ENCODE data around the gene PITPNM1. TPM values are rescaled to one million over a fixed set of nuclear protein-coding genes. Genes with fewer than 3 reads are reported as not detected.

The PITPNM1 gene
- total RNA-seq, 1 donor from 2014 or later: 36.6 TPM

- intact Hi-C loops (cut with micrococcal nuclease): loop anchor here (10.0 kb wide), 1 partner anchor 114 kb away; the partner anchor contains the start of gene RAD9A
- peaks cover 17% of the 10 kb centered on the region for H3K27me3 ChIP-seq (ENCODE audit: low read depth)
- DNase-seq: peak; percentile 99
- H3K27ac ChIP-seq (replicated peaks): peak overlapping the region; percentile 100
- peak overlapping the region; percentile 97 for H3K4me3 ChIP-seq
- H3K4me1 ChIP-seq: peaks cover 52% of the 10 kb centered on the region
- no peaks in the 10 kb centered on the region for H3K9me3 ChIP-seq (replicated peaks)
- TF ChIP-seq CTCF (IDR thresholded peaks at IDR 0.05; ENCODE audit: borderline replicate concordance): no peak
- H3K36me3 ChIP-seq: peaks cover 8% of the 10 kb centered on the region
Measured at GRCh38 chr11:67508486-67509121, 3.4 kb upstream of the PITPNM1 start.

- TF ChIP-seq CTCF (IDR thresholded peaks at IDR 0.05; ENCODE audit: borderline replicate concordance): no peak
- H3K4me3 ChIP-seq: peak within 1 kb of the TSS; percentile 97
- intact Hi-C loops (cut with micrococcal nuclease): loop anchor here (10.0 kb wide), 1 partner anchor 113 kb away; the partner anchor contains the start of gene RAD9A
- H3K27me3 ChIP-seq (ENCODE audit: low read depth): peaks cover 11% of the 10 kb centered on the region
- peaks cover 8% of the 10 kb centered on the region for H3K36me3 ChIP-seq
- H3K9me3 ChIP-seq (replicated peaks): no peaks in the 10 kb centered on the region
- H3K4me1 ChIP-seq: peaks cover 58% of the 10 kb centered on the region
- peak; percentile 100 for DNase-seq
- H3K27ac ChIP-seq (replicated peaks): peak within 1 kb of the TSS; percentile 100
Measured at GRCh38 chr11:67507864-67508485, 2.8 kb upstream of the PITPNM1 start, which contains the start of gene CDK2AP2. TSS of gene CDK2AP2 (minus strand) at chr11:67508162. CDS start at chr11:67508082, 80 bp downstream.

- peak overlapping the region; percentile 100 for H3K27ac ChIP-seq (replicated peaks)
Measured at GRCh38 chr11:67507242-67507863, 2.2 kb upstream of the PITPNM1 start.

GRCh38 chr11:67506426-67507051, 1.4 kb upstream of the PITPNM1 start:
- no peak for DNase-seq
- Histone ChIP-seq H3K4me1 (peaks cover 58% of the 10 kb centered on the region), H3K27ac (replicated peaks) (peak overlapping the region; percentile 100)

More at GRCh38 chr11:67507242-67507863, 2.2 kb upstream of the PITPNM1 start:
- peaks cover 58% of the 10 kb centered on the region for H3K4me1 ChIP-seq
- no peaks in the 10 kb centered on the region for H3K9me3 ChIP-seq (replicated peaks)
- peaks cover 5% of the 10 kb centered on the region for H3K27me3 ChIP-seq (ENCODE audit: low read depth)
- intact Hi-C loops (cut with micrococcal nuclease): loop anchor here (10.0 kb wide), 1 partner anchor 113 kb away; the partner anchor contains the start of gene RAD9A
- H3K36me3 ChIP-seq: peaks cover 12% of the 10 kb centered on the region
- no peak for DNase-seq
- no peak for TF ChIP-seq CTCF (IDR thresholded peaks at IDR 0.05; ENCODE audit: borderline replicate concordance)
- peak overlapping the region; percentile 97 for H3K4me3 ChIP-seq

More at GRCh38 chr11:67506426-67507051, 1.4 kb upstream of the PITPNM1 start:
- peak; percentile 33 for TF ChIP-seq CTCF (IDR thresholded peaks at IDR 0.05; ENCODE audit: borderline replicate concordance)
- H3K9me3 ChIP-seq (replicated peaks): no peaks in the 10 kb centered on the region
- H3K4me3 ChIP-seq: peak overlapping the region; percentile 97
- intact Hi-C loops (cut with micrococcal nuclease): loop anchor here (10.0 kb wide), 1 partner anchor 112 kb away; the partner anchor contains the start of gene RAD9A
- H3K27me3 ChIP-seq (ENCODE audit: low read depth): no peaks in the 10 kb centered on the region
- peaks cover 20% of the 10 kb centered on the region for H3K36me3 ChIP-seq

All from left ventricle myocardium inferior (tissue), 1 donor.